Measurements from ENCODE around the gene ARHGAP24.

Gene ARHGAP24

GRCh38 chr4:85579942-85580341 lies 105.0 kb downstream of the ARHGAP24 start:
- no peak for DNase-seq (ENCODE audit: low read depth, low spot score)

DNA sequence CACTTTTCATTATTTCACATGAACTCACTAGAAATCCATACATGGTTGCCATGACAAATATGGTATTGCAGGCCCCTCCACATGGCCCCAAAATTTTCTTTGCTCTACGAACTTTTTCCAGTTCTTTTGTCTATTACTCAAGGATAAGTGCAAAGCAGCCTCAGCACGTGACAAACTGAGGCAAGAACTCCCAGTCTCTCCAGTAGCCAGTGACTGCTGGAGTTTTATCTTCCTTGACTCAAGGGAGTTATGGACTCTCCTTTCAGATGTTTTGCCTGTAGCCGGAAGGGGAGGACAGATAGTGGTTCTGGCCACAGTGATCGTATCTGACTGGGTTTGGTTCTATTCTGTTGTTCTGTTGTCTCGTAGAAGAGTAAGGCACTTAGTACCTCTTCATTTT lies 105.5 kb downstream of the ARHGAP24 start:
- no peak for DNase-seq (ENCODE audit: low read depth, low spot score)

DNA sequence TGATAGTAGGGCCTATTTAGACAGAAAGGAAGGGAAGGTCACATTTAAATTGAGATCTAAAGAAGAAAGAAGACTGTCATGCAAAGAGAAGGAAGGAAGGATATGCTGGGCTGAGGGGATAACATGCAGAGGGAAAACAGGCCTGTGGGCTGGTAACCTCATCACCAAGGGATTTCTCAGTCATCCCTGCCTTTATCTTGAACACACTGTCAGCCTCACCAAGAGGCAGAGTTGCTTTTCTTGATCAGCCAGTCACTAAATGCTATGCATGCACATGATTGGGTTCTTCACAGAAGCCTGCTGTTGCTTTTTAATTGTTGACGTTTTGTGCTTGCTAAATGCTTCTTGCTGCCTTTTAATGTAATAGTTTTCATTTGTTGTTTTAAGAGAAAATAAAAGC lies 113.0 kb downstream of the ARHGAP24 start:
- no peak for DNase-seq (ENCODE audit: low read depth, low spot score)

- DNase-seq (ENCODE audit: low read depth, low spot score), result no peak
Observed at GRCh38 chr4:85591406-85592098, 116.6 kb downstream of the ARHGAP24 start.

- DNase-seq (ENCODE audit: low read depth, low spot score), result no peak
Observed at GRCh38 chr4:85595098-85595775, 120.3 kb downstream of the ARHGAP24 start.

DNA sequence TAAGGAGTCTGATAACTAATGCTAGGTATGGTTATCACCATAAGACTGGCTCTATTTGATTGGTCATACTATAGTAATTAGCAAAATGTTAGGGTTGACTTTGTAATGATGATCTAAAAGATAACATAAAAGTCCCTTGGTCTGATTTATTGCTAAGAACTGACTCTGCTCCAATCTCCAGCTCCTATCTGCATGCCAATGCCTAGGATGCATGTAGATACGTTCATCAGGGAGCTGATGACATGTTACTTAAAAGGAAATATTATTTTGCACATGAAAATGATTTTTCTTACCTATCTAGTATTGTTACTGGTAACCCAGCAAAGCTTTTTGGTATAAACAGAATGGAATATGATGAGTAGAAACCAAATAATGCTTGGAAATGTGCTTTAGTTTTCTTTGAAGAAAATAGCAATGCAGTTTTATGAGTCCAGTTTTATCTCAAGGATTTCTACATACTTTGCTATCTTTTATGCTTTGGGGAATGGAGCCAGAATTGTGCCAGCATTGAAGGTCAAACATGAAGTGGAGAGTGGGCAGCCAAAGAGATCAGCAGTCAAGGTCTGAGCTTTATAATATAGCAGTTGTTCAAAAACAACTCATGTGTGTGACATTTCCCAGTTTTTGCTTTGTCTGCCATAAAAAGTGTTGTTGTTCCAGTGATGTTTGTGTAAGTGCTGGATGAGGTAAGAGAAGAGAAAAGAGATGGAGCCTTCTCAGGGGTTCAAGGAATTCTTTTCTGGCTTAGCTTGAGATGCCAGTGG lies 121.0 kb downstream of the ARHGAP24 start:
- DNase-seq (ENCODE audit: low read depth, low spot score), result no peak

- no peak for DNase-seq (ENCODE audit: low read depth, low spot score)
Observed at GRCh38 chr4:85598936-85599335, 124.0 kb downstream of the ARHGAP24 start.

GRCh38 chr4:85600501-85600900 lies 125.6 kb downstream of the ARHGAP24 start:
- no peak for DNase-seq (ENCODE audit: low read depth, low spot score)

DNA sequence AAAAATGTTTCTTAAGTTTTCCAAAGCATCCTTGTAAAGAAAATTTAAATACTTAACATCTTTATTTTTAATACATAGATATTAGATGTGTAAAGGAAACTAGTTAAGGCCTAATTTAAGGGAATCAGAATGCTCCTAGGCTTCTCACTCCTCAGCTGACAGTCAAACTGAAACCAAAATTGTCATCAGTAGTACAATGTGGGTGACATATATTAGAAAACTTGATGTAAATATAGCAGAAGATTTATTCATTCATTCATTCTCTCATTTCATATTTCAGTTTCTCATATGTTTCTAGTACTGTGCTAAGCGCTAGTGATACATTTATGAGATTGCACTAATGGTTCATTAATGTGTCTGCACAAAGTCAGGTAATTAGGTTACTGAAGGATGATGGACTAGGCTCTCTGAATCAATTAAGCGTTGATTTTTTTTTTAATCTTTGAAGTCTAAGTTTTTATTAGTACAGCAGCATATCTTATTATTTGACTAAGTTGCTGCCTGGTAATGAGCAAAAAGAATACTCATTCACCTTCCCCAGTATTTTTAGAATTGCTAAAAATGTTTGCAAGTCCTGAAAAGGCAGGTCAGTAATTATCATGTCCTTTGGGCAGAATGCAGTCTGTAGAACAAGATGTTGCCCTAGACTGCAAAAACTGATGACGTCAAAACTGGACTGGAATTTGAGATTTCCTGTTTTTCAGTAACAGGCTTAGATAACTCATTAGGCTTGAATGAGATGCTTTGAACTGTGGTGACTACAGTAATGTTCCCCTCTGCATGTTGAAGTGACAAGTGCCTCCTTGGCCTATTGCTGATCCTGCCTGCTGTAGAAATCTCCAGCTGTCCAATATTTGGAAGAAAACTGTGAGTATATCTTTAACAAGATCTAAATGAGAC lies 128.7 kb downstream of the ARHGAP24 start:
- DNase-seq (ENCODE audit: low read depth, low spot score), result no peak

GRCh38 chr4:85606505-85606904 lies 131.6 kb downstream of the ARHGAP24 start:
- DNase-seq (ENCODE audit: low read depth, low spot score), result no peak

- no peak for DNase-seq (ENCODE audit: low read depth, low spot score)
Observed at GRCh38 chr4:85607624-85608023, 132.7 kb downstream of the ARHGAP24 start.

DNA sequence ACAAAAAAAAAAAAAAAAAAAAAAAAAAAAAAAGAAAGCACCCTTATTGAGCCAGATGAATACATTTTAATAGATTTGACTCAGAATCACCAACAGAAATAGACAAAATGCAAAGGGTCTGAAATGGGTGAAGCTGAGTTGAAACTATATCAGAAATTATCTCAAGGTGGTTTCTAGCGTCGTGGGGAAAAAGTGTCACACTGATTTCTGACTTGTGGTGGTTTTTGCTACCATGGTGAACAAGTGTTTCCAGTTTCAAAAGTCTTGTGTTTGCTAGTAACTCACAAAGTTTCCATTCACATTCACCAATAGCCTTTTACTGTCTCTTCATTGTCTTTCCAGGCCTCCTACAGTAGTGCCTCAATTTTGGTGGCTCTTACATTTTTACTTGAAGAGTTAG lies 135.5 kb downstream of the ARHGAP24 start:
- no peak for DNase-seq (ENCODE audit: low read depth, low spot score)

DNA sequence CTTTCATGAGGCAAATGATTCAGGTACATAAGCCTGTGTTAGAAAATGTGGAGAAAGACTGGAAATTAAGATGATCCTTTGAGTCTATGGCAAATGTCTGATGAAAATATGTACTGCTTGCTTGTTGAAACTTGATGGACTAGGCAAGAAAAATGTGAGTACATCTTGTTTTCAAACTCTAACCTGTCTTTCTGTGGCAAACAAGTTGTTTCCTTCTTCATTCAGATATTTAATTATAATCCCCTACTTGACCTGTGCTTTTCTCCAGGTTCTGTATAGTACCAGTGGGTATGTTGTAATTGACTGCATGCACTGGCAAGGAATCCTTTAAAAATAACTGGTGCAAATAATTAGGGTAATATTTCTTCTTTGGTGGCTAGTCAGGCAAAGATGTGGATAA lies 136.7 kb downstream of the ARHGAP24 start:
- no peak for DNase-seq (ENCODE audit: low read depth, low spot score)

GRCh38 chr4:85613901-85614300 lies 139.0 kb downstream of the ARHGAP24 start:
- DNase-seq (ENCODE audit: low read depth, low spot score), result no peak

GRCh38 chr4:85615952-85616351 lies 141.0 kb downstream of the ARHGAP24 start:
- DNase-seq (ENCODE audit: low read depth, low spot score), result no peak

DNA sequence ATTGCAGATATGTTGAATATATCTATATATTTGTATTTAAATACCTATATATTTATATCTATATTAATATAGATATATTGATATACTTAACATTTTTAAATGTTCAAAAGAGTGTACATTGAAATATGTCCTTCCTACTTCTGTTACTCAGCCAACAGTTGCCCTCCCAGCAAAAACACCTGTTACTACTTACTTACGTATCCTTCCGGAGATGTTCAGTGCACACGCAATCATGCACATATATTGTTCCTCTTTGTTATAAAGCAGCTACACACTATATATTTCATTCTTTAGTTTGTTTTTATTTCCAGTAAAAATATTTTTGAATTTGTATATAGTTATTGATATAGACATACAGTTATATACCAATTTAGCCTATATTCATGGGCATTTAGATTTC lies 142.3 kb downstream of the ARHGAP24 start:
- no peak for DNase-seq (ENCODE audit: low read depth, low spot score)

GRCh38 chr4:85632981-85633380 lies 158.0 kb downstream of the ARHGAP24 start:
- DNase-seq (ENCODE audit: low read depth, low spot score), result no peak

DNA sequence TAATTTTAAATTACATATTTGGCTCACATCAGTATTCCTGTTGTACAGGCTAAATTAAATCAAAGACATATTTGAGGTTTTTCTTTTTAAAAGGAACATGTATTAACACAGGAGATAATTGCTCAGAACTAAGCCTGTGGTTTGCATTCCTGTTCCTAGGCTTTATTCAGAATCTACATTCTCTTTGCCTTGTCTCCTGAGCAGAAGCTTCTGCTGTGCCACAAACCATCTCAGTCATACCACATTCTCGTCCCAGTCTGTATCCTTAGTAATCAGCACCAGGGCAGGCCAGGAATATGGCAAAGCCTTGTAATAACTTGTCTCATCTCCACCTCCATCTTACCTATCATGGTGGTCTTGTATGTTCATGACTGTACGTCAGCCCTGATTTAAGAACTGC lies 162.8 kb downstream of the ARHGAP24 start:
- no peak for DNase-seq (ENCODE audit: low read depth, low spot score)

- DNase-seq (ENCODE audit: low read depth, low spot score), result no peak
Observed at GRCh38 chr4:85639946-85640345, 165.0 kb downstream of the ARHGAP24 start.

DNA sequence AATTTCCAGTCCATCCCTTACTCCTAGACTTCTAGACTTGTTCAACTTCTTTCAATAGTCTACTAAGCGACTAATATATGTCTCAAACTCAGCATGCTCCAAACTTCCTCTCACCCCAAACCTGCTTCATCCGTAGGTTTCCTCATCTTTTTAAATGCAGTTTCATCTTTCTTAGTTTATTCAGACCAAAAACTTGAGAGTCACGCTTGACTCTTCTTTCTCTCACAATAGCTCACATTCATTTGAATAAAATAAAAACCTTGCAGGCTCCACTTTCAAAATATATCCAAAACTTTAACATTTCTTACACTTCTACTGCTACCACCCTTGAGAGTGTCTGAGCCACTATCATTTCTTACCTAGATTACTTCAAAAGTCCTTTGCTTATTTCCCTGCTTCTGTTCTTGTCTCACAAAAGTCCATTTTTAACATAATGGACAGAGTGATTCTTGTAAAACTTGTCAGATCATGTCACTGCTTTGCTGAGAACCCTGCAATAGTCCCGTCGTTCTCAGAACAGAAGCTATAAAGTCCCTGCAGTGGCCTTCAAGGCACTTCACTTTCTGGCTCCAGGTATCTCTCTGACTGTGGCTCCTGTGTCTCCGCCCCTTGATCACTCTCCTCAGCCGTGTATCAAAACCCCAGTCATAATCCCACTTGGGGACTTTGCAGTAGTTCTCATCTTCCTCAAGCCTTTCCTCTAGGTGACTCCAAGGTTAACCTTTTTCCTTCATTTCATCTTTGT lies 167.6 kb downstream of the ARHGAP24 start:
- no peak for DNase-seq (ENCODE audit: low read depth, low spot score)

DNA sequence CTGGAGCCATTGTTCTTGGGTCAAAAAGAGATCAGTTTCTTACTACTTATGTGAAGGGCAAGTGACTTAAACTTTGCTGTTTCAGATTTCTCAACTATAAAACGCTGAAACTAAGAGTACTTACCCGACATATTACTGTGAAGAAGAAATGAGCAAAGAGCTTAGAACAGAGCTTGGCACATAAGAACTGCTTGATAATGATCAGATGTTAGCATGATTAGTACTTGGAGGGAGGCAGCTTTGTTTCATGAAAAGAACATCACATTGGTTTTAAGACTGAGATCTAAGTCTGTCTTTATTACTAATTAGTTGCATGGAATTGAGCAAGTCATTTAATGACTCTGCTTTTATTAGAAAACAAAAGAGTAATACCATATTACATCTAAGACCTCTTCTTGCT lies 169.1 kb downstream of the ARHGAP24 start:
- DNase-seq (ENCODE audit: low read depth, low spot score), result no peak
